Stimulated activated CD8-positive, alpha-beta memory T cell treated with anti-CD3 and anti-CD28 coated beads, Interleukin-15, amount 100 ng/mL, for 4 hours (primary cell): ENCODE results near the gene CPHXL2.

ENCODE experiments used
- DNase-seq, 2 donors: peaks; one replicate each; pipeline ENCODE4 v3.0.0-alpha.2; 2020; ENCODE audit warnings: low read depth in 2 of 2

The CPHXL2 gene

DNA sequence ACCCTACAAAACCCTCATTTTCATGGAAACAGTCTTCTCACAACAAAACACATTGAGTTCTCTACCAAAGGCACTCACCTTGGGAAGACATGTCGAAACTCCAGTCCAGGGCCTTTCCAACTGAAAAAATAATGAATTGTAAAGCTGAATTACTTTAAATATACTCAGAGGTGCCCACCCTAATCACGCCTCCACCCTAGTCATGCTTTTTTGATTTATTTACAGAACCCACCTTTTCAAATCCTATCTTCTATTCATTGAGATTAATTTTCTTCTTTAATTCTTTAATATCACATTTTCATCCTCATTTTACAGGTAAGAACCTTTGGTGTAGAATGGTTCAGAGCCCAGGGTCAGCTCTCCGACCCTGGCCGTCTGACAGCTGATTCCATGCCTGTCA is at the start of gene CPHXL2:
Gene CPHXL2 (minus strand): TSS at position 101 of the 400 bp plus-strand sequence. CDS start 10 bp downstream, at position 91.
- DNase-seq, result no peak

- DNase-seq, result no peak
Observed at GRCh38 chr16:75726390-75726789, 49.6 kb upstream of the CPHXL2 start, which contains the start of gene CPHXL. CPHXL (minus strand) TSS chr16:75726490; CDS start chr16:75726442, 48 bp downstream.

DNA sequence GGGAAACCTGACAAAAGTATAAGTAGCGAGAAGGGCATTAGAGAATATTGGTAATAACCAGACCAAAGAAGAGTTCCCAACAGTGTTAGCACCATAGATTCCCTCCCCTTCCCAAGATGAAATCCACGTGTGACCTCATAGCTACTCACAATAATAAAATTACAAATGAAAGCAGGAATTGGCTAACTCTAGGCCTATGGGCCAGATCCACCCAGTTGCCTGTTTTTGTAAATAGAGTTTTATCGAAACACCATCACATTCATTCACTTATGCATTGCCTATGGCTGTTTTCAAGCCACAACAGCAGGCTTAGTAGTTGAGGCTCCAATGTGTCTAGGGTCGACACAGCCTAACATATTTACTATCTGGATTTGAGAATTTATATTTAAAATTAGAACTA is 41.6 kb upstream of the CPHXL2 start:
- DNase-seq, result no peak

DNA sequence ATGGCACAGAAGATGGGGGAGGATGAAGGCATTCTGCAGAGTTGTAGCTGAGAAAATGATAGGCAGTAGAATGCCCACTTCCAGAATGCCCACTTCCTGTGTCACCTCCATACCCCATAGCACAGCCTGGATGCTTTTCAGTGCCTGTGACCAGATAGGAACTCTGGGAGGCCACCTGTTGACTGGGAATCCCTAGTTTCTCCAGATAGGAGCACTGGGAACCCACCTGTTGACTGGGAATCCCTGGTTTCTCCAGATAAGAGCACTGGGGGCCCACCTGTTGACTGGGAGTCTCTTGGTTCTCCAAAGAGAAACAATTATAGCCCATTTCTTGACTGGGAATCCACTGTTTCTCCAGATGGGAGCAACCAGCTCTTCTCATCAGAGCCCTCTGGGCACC is 37.9 kb upstream of the CPHXL2 start:
- DNase-seq, result no peak

DNA sequence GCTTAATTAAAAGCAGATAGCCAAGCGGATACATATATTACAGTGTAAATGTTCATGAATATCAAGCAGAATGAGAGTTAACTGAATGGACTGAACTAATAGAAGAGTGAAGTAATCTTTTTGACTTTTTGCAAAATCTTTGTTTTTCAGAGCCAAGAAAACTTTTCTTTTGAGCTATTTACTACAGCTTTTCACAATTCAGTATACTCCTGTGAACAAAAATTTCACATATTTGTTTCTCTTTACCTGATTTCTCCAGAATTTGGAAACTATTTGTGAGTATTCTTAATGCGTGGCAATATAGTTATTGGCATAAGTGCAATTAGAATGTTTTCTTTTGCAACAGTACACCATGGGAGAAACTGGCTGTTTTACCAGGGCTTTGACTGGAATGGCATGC is 33.5 kb upstream of the CPHXL2 start:
- DNase-seq, result no peak

- no peak for DNase-seq
Observed at GRCh38 chr16:75703306-75703705, 26.5 kb upstream of the CPHXL2 start.

DNA sequence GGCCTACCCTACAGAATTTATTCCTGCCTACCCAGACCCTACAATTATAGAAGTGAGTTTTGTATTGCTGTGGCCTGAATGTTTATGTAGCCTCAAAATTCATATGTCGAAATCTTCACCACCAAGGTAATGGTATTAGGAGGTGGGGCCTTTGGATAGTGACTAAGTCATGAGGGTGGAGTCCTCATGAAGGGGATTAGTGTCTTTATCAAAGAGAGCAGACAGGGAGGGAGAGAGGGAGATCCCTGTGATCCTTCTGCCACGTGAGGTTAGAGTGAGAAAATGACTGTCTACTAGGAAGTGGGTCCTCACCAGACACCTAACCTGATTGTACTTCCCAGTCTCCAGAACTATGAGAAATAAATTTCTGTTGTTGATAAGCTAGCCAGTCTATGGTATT is 25.4 kb upstream of the CPHXL2 start:
- DNase-seq, result no peak

GRCh38 chr16:75701361-75701760 is 24.6 kb upstream of the CPHXL2 start, which contains the start of gene DUXB:
DUXB (minus strand) TSS chr16:75701461; CDS start chr16:75701418, 43 bp downstream.
- no peak for DNase-seq

DNA sequence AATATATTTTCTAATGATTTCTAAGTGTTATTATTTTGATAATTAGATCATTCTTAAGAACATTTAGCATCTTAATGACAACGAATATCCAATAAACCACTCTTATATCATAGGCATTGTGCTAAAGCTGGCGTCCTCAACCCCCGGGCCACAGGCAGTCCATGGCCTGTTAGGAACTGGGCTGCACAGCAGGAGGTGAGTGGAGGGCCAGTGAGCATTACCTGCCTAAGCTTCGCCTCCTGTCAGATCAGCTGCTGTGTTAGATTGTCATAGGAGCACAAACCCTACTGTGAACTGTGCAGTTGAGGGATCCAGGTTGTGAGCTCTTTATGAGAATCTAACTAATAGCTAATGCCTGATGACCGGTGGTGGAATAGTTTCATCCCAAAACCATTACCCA is 20.8 kb upstream of the CPHXL2 start:
- DNase-seq, result no peak

DNA sequence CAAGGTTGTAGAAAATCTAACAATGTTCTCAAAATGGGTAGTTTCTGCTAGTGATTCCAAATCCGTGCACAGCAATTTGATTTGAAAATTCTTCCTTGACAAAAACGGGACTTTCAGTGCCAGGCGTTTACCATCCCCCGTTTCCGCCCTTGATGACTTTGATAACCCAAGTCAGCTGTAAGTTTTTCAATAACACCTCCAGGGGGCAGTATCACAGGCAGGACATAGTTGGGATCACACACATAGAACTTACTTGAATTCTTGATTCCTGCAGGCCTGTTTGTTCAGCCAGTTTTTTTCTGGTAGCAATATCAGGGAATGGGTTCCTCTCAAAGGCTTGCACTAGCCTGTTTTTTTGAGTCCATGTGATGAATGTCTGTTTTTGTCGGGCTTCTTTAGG is 18.9 kb upstream of the CPHXL2 start:
- DNase-seq, result no peak

GRCh38 chr16:75687361-75687760 is 10.6 kb upstream of the CPHXL2 start:
- DNase-seq, result no peak

- no peak for DNase-seq
Observed at GRCh38 chr16:75682308-75682707, 5.5 kb upstream of the CPHXL2 start.

DNA sequence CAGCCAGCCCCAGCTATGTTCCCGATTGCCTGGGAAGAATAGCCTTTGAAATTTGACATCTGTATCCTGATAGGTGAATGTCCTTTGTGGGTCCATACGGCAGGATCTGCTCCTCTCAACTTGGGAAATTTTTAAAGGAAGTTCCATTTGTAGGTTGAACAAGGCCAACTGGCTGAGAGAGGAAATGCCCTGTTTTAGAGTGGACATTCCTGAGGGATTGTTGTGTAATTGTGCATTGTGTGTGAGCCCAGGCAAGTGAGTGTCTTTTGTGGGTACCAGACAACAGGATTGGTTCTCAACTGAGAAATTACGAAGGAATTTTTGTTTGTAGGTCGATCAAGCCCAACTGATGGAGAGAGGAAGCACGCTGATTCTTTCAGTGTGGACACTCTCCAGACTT is 2.6 kb upstream of the CPHXL2 start:
- no peak for DNase-seq

GRCh38 chr16:75667503-75667902 is 9.3 kb downstream of the CPHXL2 start:
- DNase-seq, result no peak

- DNase-seq, result no peak
Observed at GRCh38 chr16:75660726-75661302, 16.0 kb downstream of the CPHXL2 start.

GRCh38 chr16:75660321-75660720 is 16.5 kb downstream of the CPHXL2 start:
- DNase-seq, result no peak

DNA sequence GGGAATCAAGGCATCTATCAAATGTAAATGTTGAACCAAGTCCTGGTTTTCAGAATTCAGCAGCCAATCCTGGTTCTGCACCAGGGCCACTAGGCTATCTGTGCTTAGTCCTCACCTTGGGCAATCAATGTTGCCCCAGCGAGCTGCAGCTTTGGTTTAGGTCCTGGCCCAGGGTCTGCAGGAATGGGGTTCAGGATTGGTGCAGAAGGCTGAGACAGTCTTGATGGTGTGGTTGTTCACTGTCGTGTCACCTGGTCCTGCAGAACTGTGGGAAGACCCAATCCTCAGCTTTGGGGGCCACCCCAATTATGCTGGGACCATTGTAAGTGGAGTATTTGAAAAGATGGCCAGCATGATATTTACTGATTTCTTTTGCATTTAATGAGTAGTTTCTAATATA is 18.6 kb downstream of the CPHXL2 start:
- DNase-seq, result no peak

DNA sequence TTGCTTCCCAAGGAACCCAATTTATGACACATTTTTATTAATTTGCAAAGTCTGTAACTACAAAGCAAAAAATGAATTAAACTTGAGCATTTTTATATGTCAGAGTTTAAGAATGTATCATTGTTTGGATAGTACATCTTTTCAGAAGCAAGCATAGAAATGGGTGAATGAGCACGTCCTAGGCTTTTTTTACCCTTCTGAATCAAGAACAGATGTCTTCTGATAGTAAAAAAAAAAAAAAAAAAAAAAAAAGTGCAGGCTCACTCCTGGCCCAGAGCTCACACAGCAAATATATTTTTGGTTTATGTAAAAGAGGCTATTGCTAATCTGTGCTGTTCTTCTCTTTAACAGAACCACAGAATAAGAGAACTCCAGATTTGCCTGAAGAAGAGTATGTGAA is 22.9 kb downstream of the CPHXL2 start:
- no peak for DNase-seq

- DNase-seq, result peak; percentile 65 to 74
Observed at GRCh38 chr16:75648265-75649076, 28.3 kb downstream of the CPHXL2 start.

DNA sequence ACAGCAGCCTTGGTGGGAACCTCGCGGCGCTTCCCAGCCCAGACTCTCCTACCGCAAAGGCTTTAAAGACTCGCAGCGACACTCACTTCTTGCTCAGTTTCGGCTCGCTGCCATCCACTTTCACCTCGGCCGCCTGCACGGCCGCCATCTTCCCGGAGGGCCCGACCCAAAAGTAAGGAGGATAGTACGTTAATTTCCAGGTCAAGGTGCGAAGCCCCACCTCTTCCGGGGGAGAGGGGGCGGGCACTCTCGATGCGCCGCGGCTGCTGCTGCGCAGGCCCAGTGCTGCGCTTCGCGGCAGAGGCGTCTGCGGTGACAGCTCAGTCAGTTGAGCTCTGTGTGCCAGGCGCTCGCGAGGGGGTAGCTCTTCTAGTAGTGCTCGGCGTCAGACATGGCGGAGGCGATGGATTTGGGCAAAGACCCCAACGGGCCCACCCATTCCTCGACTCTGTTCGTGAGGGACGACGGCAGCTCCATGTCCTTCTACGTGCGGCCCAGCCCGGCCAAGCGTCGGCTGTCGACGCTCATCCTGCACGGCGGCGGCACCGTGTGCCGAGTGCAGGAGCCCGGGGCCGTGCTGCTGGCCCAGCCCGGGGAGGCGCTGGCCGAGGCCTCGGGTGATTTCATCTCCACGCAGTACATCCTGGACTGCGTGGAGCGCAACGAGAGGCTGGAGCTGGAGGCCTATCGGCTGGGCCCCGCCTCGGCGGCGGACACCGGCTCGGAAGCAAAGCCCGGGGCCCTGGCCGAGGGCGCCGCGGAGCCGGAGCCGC is 29.1 kb downstream of the CPHXL2 start, which contains the start of the genes KARS1 and TERF2IP:
Gene KARS1 (minus strand): TSS at position 174 of the 773 bp plus-strand sequence. CDS start 26 bp downstream, at position 148.
Gene TERF2IP (plus strand): TSS at position 282 of the 773 bp plus-strand sequence. CDS start 110 bp downstream, at position 392.
- peak; percentile 91 for DNase-seq

DNA sequence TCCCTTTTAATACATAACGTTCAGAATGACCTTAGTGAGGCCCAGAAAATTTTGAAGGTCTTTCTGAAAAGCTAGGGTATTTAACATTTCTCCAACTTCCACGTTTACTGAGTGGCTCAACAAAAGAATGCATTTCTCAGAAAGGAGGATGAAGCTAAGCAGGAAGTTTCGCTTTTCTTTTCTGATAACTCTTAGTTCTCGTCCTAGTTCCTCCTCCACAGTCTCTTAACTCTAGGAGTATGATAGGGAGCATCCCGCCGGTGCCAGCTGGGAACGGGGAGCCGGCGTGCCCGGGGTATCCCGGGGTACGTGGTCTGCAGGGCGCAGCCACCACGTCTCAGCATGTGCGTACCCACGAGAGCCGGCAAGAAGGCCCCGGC is 29.7 kb downstream of the CPHXL2 start:
- DNase-seq, result no peak
